Skeletal muscle tissue (tissue), 2 donors: ENCODE data around the gene REX1BD. TPM values are rescaled to one million over a fixed set of nuclear protein-coding genes. Genes with fewer than 3 reads are reported as not detected.

Source experiments
- small RNA-seq: library from RNA; depleted of rRNA; stranded (forward); fragments of <200 nt; gene quantifications from one replicate; pipeline ENCODE3, GENCODE V24; 2014
- total RNA-seq: library from RNA; depleted of rRNA; stranded (reverse); fragments of >200 nt; gene quantifications from one replicate; pipeline ENCODE4 v1.2.3, GENCODE V29; 2014

The REX1BD gene
- total RNA-seq, 1 donor from 2014 or later: 26.6 TPM

Small RNAs within 50 kb of the gene (small RNA-seq; reads per million reads assigned to genes)
- gene RN7SL155P: not detected

Other genes starting within 250 kb of the REX1BD start
- 10.4 TPM for gene PGPEP1, start 248.2 kb upstream of the REX1BD start, total RNA-seq
- 1.0 TPM for gene GDF15, start 202.6 kb upstream of the REX1BD start, total RNA-seq
- 2.1 TPM for gene LRRC25, start 191.2 kb upstream of the REX1BD start, total RNA-seq
- gene SSBP4, start 169.4 kb upstream of the REX1BD start, total RNA-seq: 79.3 TPM
- gene ISYNA1, start 150.7 kb upstream of the REX1BD start, total RNA-seq: 86.6 TPM
- gene ELL, start 66.7 kb upstream of the REX1BD start, total RNA-seq: 24.5 TPM
- gene FKBP8, start 45.2 kb upstream of the REX1BD start, total RNA-seq: 116 TPM
- 36.0 TPM for gene KXD1, start 30.9 kb upstream of the REX1BD start, total RNA-seq
- 905 TPM for gene UBA52, start 16.9 kb upstream of the REX1BD start, total RNA-seq
- gene CRLF1, start 18.0 kb downstream of the REX1BD start, total RNA-seq: 2.6 TPM
- gene TMEM59L, start 24.1 kb downstream of the REX1BD start, total RNA-seq: 2.1 TPM
- 2.1 TPM for gene KLHL26, start 48.2 kb downstream of the REX1BD start, total RNA-seq
- gene CRTC1, start 94.9 kb downstream of the REX1BD start, total RNA-seq: 3.1 TPM
- gene COMP, start 202.5 kb downstream of the REX1BD start, total RNA-seq: 15.7 TPM
- 30.8 TPM for gene UPF1, start 243.2 kb downstream of the REX1BD start, total RNA-seq